ENCODE data around the gene CHSY1. TPM values are rescaled to one million over a fixed set of nuclear protein-coding genes. Genes with fewer than 3 reads are reported as not detected.

Gene CHSY1
- total RNA-seq, 1 donor from 2014 or later, result 23.3 TPM

GRCh38 chr15:101210466-101210865 lies 41.4 kb downstream of the CHSY1 start:
- Mint-ChIP-seq H3K4me1 (peaks cover 18% of the 10 kb centered on the region), H3K36me3 (peaks cover 18% of the 10 kb centered on the region), H3K9me3 (no peaks in the 10 kb centered on the region), H3K4me3 (no peak overlapping the region), H3K27ac (no peak overlapping the region), H3K27me3 (ENCODE audit: insufficient read depth, low read depth) (no peaks in the 10 kb centered on the region)
- Histone ChIP-seq H3K4me2 (no peak overlapping the region), H3K4me1 (no peaks in the 10 kb centered on the region), H3K79me2 (ENCODE audit: low read depth) (peaks cover 96% of the 10 kb centered on the region), H3K36me3 (no peaks in the 10 kb centered on the region), H3K4me3 (no peak overlapping the region), H3F3A (ENCODE audit: low read depth) (no peaks in the 10 kb centered on the region), H2AFZ (replicated peaks) (no peak overlapping the region), H4K20me1 (ENCODE audit: low read depth) (peaks cover 78% of the 10 kb centered on the region), H3K27ac (no peak overlapping the region), H3K27me3 (no peaks in the 10 kb centered on the region), H3K9ac (no peak overlapping the region), H3K9me3 (ENCODE audit: low read depth) (no peaks in the 10 kb centered on the region)
- no peak for TF ChIP-seq EZH2 (IDR thresholded peaks at IDR 0.05)
- no peak for TF ChIP-seq CTCF (IDR thresholded peaks at IDR 0.05)
- no peak for TF ChIP-seq EZH2phosphoT487 (IDR thresholded peaks at IDR 0.05)
- DNase-seq (ENCODE audit: low spot score), result no peak

GRCh38 chr15:101210058-101210457 lies 41.8 kb downstream of the CHSY1 start:
- peaks cover 18% of the 10 kb centered on the region for H3K36me3 Mint-ChIP-seq
- H3K4me3 Mint-ChIP-seq, result no peak overlapping the region
- TF ChIP-seq EZH2phosphoT487 (IDR thresholded peaks at IDR 0.05), result no peak
- Histone ChIP-seq H3K9ac (no peak overlapping the region), H3K4me1 (no peaks in the 10 kb centered on the region), H3K9me3 (ENCODE audit: low read depth) (no peaks in the 10 kb centered on the region), H3K79me2 (ENCODE audit: low read depth) (peaks cover 96% of the 10 kb centered on the region), H4K20me1 (ENCODE audit: low read depth) (peaks cover 78% of the 10 kb centered on the region), H3K27ac (no peak overlapping the region), H3K36me3 (no peaks in the 10 kb centered on the region), H2AFZ (replicated peaks) (no peak overlapping the region), H3F3A (ENCODE audit: low read depth) (no peaks in the 10 kb centered on the region), H3K27me3 (no peaks in the 10 kb centered on the region), H3K4me2 (no peak overlapping the region), H3K4me3 (no peak overlapping the region)
- no peaks in the 10 kb centered on the region for H3K27me3 Mint-ChIP-seq (ENCODE audit: insufficient read depth, low read depth)
- H3K4me1 Mint-ChIP-seq, result peaks cover 21% of the 10 kb centered on the region
- DNase-seq (ENCODE audit: low spot score), result no peak
- H3K9me3 Mint-ChIP-seq, result no peaks in the 10 kb centered on the region
- no peak overlapping the region for H3K27ac Mint-ChIP-seq

GRCh38 chr15:101209285-101209845 lies 42.5 kb downstream of the CHSY1 start:
- no peaks in the 10 kb centered on the region for H3K27me3 Mint-ChIP-seq (ENCODE audit: insufficient read depth, low read depth)
- Histone ChIP-seq H4K20me1 (ENCODE audit: low read depth) (peaks cover 78% of the 10 kb centered on the region), H3K4me3 (no peak overlapping the region), H3K4me1 (no peaks in the 10 kb centered on the region), H3K9ac (no peak overlapping the region), H3K9me3 (ENCODE audit: low read depth) (no peaks in the 10 kb centered on the region), H2AFZ (replicated peaks) (no peak overlapping the region), H3K27me3 (no peaks in the 10 kb centered on the region), H3F3A (ENCODE audit: low read depth) (no peaks in the 10 kb centered on the region), H3K4me2 (no peak overlapping the region), H3K27ac (no peak overlapping the region), H3K36me3 (no peaks in the 10 kb centered on the region), H3K79me2 (ENCODE audit: low read depth) (peaks cover 100% of the 10 kb centered on the region)
- peaks cover 21% of the 10 kb centered on the region for H3K4me1 Mint-ChIP-seq
- no peak for DNase-seq (ENCODE audit: low spot score)
- no peak overlapping the region for H3K27ac Mint-ChIP-seq
- TF ChIP-seq EZH2phosphoT487 (IDR thresholded peaks at IDR 0.05) (no peak), EZH2 (IDR thresholded peaks at IDR 0.05) (no peak), CTCF (IDR thresholded peaks at IDR 0.05) (no peak)
- H3K4me3 Mint-ChIP-seq, result no peak overlapping the region
- peaks cover 19% of the 10 kb centered on the region for H3K36me3 Mint-ChIP-seq
- no peaks in the 10 kb centered on the region for H3K9me3 Mint-ChIP-seq

- H3K4me3 ChIP-seq, result no peak overlapping the region
- no peak overlapping the region for H3K27ac ChIP-seq
- peaks cover 6% of the 10 kb centered on the region for H3F3A ChIP-seq (ENCODE audit: low read depth)
- Mint-ChIP-seq H3K9me3 (no peaks in the 10 kb centered on the region), H3K4me3 (no peak overlapping the region), H3K27ac (no peak overlapping the region), H3K27me3 (ENCODE audit: insufficient read depth, low read depth) (no peaks in the 10 kb centered on the region), H3K36me3 (peaks cover 15% of the 10 kb centered on the region), H3K4me1 (peaks cover 32% of the 10 kb centered on the region)
- H3K4me2 ChIP-seq, result no peak overlapping the region
- no peaks in the 10 kb centered on the region for H3K9me3 ChIP-seq (ENCODE audit: low read depth)
- H3K4me1 ChIP-seq, result peaks cover 3% of the 10 kb centered on the region
- H3K27me3 ChIP-seq, result no peaks in the 10 kb centered on the region
- no peak overlapping the region for H2AFZ ChIP-seq (replicated peaks)
- H3K79me2 ChIP-seq (ENCODE audit: low read depth), result peaks cover 100% of the 10 kb centered on the region
- no peak for DNase-seq (ENCODE audit: low spot score)
- H3K36me3 ChIP-seq, result no peaks in the 10 kb centered on the region
- H4K20me1 ChIP-seq (ENCODE audit: low read depth), result peaks cover 77% of the 10 kb centered on the region
- TF ChIP-seq CTCF (IDR thresholded peaks at IDR 0.05) (no peak), EZH2 (IDR thresholded peaks at IDR 0.05) (no peak), EZH2phosphoT487 (IDR thresholded peaks at IDR 0.05) (no peak)
- no peak overlapping the region for H3K9ac ChIP-seq
These were observed 44.0 kb downstream of the CHSY1 start for GRCh38 chr15:101207867-101208288.

Measured in neural progenitor cell (in vitro differentiated cells).